Fibroblast of mammary gland (primary cell): Measurements from ENCODE around the gene CDC42EP3.

Source experiments
- DNase-seq: peaks from one replicate; pipeline ENCODE4 v3.0.0-alpha.2; 2010; ENCODE audit warnings: low read depth
- H3K4me3 ChIP-seq: 2 replicates; pipeline ENCODE4 v1.5.1; 2011; ENCODE audit warnings: low read depth, mild to moderate bottlenecking, low read length, moderate library complexity; ENCODE audit not compliant: control insufficient read depth
- TF ChIP-seq, protein P1 (sequence below): conservative IDR thresholded peaks from 2 replicates; pipeline ENCODE4 v1.5.1; 2011; ENCODE audit warnings: low read depth, low read length, inconsistent platforms; ENCODE audit not compliant: control insufficient read depth, insufficient read depth

CDC42EP3 gene

DNA sequence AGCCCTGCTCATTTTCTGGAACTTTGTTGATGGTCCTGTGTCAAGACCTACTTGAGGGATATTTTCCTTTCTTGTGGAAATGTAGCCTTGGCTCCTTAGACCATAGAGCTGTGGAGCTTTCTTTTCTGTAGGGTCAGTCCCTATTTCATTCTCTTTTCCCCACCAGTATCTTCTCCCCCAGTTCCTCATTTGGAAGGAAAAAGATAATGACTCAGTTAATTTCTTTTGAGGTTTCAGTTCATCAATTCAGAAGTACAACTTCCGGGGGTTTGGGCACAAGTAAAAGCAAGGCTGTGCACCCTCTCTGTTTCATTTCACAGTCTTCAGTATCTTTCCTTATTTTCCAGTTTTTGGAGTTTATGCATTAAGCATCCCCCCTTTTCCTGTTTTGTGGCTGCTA is 70.7 kb downstream of the CDC42EP3 start:
- no peak for DNase-seq
- no peak overlapping the region for H3K4me3 ChIP-seq
- TF ChIP-seq, protein P1, sequence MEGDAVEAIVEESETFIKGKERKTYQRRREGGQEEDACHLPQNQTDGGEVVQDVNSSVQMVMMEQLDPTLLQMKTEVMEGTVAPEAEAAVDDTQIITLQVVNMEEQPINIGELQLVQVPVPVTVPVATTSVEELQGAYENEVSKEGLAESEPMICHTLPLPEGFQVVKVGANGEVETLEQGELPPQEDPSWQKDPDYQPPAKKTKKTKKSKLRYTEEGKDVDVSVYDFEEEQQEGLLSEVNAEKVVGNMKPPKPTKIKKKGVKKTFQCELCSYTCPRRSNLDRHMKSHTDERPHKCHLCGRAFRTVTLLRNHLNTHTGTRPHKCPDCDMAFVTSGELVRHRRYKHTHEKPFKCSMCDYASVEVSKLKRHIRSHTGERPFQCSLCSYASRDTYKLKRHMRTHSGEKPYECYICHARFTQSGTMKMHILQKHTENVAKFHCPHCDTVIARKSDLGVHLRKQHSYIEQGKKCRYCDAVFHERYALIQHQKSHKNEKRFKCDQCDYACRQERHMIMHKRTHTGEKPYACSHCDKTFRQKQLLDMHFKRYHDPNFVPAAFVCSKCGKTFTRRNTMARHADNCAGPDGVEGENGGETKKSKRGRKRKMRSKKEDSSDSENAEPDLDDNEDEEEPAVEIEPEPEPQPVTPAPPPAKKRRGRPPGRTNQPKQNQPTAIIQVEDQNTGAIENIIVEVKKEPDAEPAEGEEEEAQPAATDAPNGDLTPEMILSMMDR: no peak

DNA sequence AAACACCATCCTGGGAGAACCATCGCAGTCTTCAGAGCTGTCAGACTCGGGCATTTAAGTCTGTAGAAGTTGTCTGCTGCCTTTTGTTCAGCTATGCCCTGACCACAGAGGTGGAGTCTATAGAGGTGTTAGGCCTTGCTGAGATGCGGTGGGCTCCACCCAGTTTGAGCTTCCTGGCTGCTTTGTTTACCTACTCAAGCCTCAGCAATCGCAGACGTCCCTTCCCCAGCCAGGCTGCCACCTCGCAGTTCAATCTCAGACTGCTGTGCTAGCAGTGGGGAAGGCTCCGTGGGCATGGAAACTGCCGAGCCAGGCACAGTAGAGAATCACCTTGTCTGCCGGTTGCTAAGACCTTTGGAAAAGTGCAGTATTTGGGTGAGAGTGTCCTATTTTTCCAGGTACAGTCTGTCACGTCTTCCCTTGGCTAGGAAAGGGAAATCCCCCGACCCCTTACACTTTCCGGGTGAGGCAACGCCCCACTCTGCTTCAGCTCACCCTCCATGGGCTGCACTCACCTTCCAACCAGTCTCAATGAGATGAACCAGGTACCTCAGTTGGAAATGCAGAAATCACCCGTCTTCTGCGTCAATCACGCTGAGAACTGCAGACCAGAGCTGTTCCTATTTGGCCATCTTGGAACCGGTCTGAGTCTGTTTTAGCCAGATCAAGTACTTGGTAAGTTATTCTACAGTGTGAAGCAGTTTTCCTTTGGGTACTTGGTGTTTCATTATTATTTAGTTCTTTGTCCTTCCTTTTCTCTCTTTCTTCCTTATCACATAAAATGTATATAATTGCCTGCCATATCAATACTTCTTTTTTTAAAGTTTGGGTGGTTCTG is 71.5 kb downstream of the CDC42EP3 start:
- H3K4me3 ChIP-seq: no peak overlapping the region
- no peak for DNase-seq
- TF ChIP-seq, protein P1: no peak

DNA sequence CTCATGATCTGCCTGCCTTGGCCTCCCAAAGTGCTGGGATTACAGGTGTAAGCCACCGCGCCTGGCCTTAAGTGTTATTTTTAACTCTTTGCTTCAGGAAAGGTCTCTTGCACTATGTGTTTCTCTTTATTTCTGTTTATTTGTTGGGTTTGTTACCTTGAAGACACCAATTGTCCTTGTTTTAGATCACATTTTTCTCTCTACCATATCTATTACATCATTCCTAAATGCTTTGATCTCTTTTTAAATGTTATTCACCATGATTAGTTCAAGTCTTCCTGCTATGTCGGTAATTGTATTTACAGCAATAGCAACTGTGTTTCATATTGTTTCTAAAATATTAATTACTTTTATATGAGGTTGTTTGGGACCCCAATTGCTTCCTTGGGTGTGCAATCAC is 77.7 kb downstream of the CDC42EP3 start:
- TF ChIP-seq, protein P1: no peak
- H3K4me3 ChIP-seq: no peak overlapping the region
- no peak for DNase-seq

DNA sequence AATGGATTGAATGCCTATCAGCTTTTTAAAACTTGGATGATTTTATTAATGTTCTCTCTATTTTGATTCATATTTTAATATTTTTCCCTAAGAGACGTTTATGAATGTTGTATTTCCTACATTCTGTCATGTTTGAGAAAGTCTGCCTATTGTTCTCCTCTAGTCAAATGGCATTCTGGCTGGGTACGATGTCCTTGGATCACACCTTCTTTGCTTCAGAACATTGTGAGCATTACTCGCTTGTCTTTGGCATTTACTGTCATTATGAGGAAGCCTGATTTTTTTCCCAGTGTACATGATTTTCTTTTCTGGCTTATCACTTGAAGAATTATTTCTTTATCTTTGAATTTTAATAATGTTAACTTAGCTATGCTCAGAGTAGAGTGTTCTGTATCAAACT is 78.4 kb downstream of the CDC42EP3 start:
- DNase-seq: no peak
- TF ChIP-seq, protein P1: no peak
- H3K4me3 ChIP-seq: no peak overlapping the region
